ENCODE measurements around the gene C22orf31. TPM values are rescaled to one million over a fixed set of nuclear protein-coding genes. Genes with fewer than 3 reads are reported as not detected.
A peak's percentile ranks its signal among the peaks of the same experiment; 100 is the strongest.

The C22orf31 gene
- total and polyA plus RNA-seq, 2 experiments from 2014 or later: not detected

DNA sequence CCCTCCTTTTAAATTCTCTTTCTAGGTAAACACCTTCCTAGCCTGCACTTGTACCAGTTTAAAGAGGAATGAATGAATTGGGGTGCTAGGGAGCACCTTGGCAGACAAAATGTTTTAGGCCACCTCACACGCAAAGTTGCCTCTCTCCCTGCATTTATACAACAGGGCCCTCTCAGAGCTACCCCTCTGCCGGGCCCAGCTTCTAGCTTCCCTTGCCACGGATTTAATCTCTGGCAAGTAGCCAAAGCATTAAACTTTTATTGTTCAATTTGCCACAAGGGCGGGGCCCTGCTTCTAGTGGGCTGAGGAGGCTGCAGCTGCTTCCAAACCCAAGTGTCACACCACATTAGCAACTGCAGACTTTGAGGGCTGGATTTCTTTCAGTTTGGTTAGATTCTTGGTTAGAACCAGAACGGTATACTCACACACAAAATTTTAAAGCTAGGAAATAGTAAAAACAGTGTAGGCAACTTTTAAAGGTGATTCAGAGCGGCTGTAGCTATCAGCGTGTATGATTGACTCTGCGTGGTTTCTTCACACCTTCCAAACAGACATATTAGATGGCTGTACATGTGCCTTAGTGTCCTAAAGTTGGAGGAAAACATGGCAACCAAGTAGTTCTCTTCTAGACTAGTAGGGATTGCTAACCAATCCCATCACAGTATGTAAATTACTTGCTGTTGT is 17.7 kb upstream of the C22orf31 start:
- Histone ChIP-seq H3K79me2 (peaks cover 18% of the 10 kb centered on the region), H4K20me1 (ENCODE audit: insufficient read depth, poor library complexity, severe bottlenecking) (no peaks in the 10 kb centered on the region), H3K27ac (no peak overlapping the region), H3K27me3 (no peaks in the 10 kb centered on the region), H3K36me3 (replicated peaks; ENCODE audit: insufficient read depth, low read depth) (no peaks in the 10 kb centered on the region), H3K9me2 (replicated peaks; ENCODE audit: insufficient read depth) (no peaks in the 10 kb centered on the region), H3K9me3 (ENCODE audit: low read depth) (no peaks in the 10 kb centered on the region), H2AFZ (no peak overlapping the region), H3K4me1 (ENCODE audit: insufficient read depth) (peaks cover 14% of the 10 kb centered on the region), H3K4me2 (no peak overlapping the region), H3K4me3 (no peak overlapping the region)
- 65% methylated on average over 8 of the region's 8 CpGs for WGBS (ENCODE audit: low lambda C conversion rate, missing lambda C conversion rate)
- TF ChIP-seq EZH2 (IDR thresholded peaks at IDR 0.05; ENCODE audit: borderline replicate concordance) (no peak), EZH2phosphoT487 (IDR thresholded peaks at IDR 0.05; ENCODE audit: low read depth, severe bottlenecking, unreplicated experiment) (no peak)
- TF ChIP-seq, protein P1, sequence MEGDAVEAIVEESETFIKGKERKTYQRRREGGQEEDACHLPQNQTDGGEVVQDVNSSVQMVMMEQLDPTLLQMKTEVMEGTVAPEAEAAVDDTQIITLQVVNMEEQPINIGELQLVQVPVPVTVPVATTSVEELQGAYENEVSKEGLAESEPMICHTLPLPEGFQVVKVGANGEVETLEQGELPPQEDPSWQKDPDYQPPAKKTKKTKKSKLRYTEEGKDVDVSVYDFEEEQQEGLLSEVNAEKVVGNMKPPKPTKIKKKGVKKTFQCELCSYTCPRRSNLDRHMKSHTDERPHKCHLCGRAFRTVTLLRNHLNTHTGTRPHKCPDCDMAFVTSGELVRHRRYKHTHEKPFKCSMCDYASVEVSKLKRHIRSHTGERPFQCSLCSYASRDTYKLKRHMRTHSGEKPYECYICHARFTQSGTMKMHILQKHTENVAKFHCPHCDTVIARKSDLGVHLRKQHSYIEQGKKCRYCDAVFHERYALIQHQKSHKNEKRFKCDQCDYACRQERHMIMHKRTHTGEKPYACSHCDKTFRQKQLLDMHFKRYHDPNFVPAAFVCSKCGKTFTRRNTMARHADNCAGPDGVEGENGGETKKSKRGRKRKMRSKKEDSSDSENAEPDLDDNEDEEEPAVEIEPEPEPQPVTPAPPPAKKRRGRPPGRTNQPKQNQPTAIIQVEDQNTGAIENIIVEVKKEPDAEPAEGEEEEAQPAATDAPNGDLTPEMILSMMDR (IDR thresholded peaks at IDR 0.05; ENCODE audit: poor library complexity): no peak
- DNase-seq (ENCODE audit: low spot score): peak; percentile 37

DNA sequence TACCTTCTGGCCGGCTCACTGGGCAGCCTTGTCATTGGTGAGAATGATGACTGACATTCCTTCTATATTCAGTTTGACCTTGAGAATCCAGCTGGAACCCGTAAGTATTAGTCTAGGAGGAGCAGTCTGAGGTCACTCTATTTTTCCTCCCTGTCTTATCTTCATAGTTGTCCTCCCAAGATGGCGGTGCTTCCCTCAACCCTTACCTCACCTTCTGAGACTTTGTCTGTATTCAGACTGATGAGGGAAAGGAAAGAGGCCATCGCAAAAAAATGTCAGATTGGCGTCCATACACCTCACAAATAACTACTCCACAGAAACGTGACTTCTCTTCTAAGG is 17.2 kb upstream of the C22orf31 start:
- Histone ChIP-seq H3K79me2 (peaks cover 17% of the 10 kb centered on the region), H3K27ac (no peak overlapping the region), H4K20me1 (ENCODE audit: insufficient read depth, poor library complexity, severe bottlenecking) (no peaks in the 10 kb centered on the region), H3K27me3 (no peaks in the 10 kb centered on the region), H3K9me2 (replicated peaks; ENCODE audit: insufficient read depth) (no peaks in the 10 kb centered on the region), H3K4me1 (ENCODE audit: insufficient read depth) (peaks cover 14% of the 10 kb centered on the region), H2AFZ (no peak overlapping the region), H3K4me3 (no peak overlapping the region), H3K4me2 (no peak overlapping the region), H3K9me3 (ENCODE audit: low read depth) (no peaks in the 10 kb centered on the region), H3K36me3 (replicated peaks; ENCODE audit: insufficient read depth, low read depth) (no peaks in the 10 kb centered on the region)
- 86% methylated on average over 6 of the region's 6 CpGs for WGBS (ENCODE audit: low lambda C conversion rate, missing lambda C conversion rate)
- no peak for DNase-seq (ENCODE audit: low spot score)
- TF ChIP-seq EZH2phosphoT487 (IDR thresholded peaks at IDR 0.05; ENCODE audit: low read depth, severe bottlenecking, unreplicated experiment) (no peak), EZH2 (IDR thresholded peaks at IDR 0.05; ENCODE audit: borderline replicate concordance) (no peak)
- TF ChIP-seq, protein P1 (IDR thresholded peaks at IDR 0.05; ENCODE audit: poor library complexity): no peak

DNA sequence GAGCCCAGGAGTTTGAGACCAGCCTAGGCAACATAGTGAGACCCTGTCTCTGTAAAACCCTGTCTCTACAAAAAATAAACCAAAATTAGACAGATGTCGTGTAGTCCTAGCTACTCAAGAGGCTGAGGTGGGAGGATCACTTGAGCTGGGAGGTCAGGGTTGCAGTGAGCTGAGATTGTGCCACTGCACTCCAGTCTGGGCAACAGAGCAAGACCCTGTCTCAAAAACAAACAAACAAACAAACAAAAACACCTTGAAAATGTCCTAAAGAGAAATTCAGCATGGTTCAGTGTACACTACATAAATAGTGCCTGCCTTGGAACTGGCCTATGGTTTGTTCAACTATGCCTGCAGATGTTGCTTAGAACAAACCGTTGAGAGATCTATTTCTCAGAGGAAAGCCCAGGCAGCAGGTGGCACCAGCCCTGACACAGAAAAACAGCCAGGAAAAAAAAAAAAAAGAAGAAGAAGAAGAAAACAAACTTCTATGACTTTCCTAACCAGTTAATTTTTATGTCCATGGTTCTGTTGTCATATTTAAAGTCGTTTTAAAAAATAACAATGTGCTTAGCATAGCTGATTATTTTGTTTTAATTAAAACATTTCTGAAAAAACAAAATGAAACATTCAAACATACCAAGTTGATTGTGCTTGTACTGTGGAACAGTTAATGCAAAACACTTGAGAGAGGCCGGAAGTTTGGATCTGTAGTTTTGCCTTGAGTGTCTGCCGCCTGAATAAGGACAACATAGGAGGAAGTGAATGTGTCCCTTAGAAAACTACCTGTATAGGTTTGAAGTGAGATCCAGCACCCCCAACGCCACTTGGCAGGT is 16.6 kb upstream of the C22orf31 start:
- TF ChIP-seq, protein P1 (IDR thresholded peaks at IDR 0.05; ENCODE audit: poor library complexity): no peak
- TF ChIP-seq EZH2 (IDR thresholded peaks at IDR 0.05; ENCODE audit: borderline replicate concordance) (no peak), EZH2phosphoT487 (IDR thresholded peaks at IDR 0.05; ENCODE audit: low read depth, severe bottlenecking, unreplicated experiment) (no peak)
- Histone ChIP-seq H3K27me3 (no peaks in the 10 kb centered on the region), H3K4me3 (no peak overlapping the region), H3K36me3 (replicated peaks; ENCODE audit: insufficient read depth, low read depth) (no peaks in the 10 kb centered on the region), H3K4me1 (ENCODE audit: insufficient read depth) (peaks cover 14% of the 10 kb centered on the region), H4K20me1 (ENCODE audit: insufficient read depth, poor library complexity, severe bottlenecking) (no peaks in the 10 kb centered on the region), H3K9me3 (ENCODE audit: low read depth) (no peaks in the 10 kb centered on the region), H3K79me2 (peaks cover 12% of the 10 kb centered on the region), H3K27ac (no peak overlapping the region), H3K4me2 (no peak overlapping the region), H3K9me2 (replicated peaks; ENCODE audit: insufficient read depth) (no peaks in the 10 kb centered on the region), H2AFZ (no peak overlapping the region)
- WGBS (ENCODE audit: low lambda C conversion rate, missing lambda C conversion rate): 91% methylated on average over 6 of the region's 6 CpGs
- DNase-seq (ENCODE audit: low spot score): no peak

All from hepatocyte (in vitro differentiated cells).